WTC11 (cell line): ENCODE measurements around the gene COX19. TPM values are rescaled to one million over a fixed set of nuclear protein-coding genes. Genes with fewer than 3 reads are reported as not detected.

Experiments used
- ATAC-seq: fragments of 200-7000 bp; cut with Tn5 transposase; 2 replicates; pipeline ENCODE4 v1.10.0; 2021; ENCODE audit warnings: mild to moderate bottlenecking, moderate library complexity
- CTCF ChIA-PET: fragments of 300-600 bp; sonication (Branson Sonifier 250); formaldehyde crosslinking; loops from one replicate; lab custom pipeline; 2021; ENCODE audit warnings: antibody characterized with exemption; lab: Charles Lee
- POLR2A ChIA-PET: fragments of 350-600 bp; sonication (Branson Sonifier 250); formaldehyde crosslinking; loops from one replicate; lab custom pipeline; 2021; ENCODE audit warnings: antibody characterized with exemption; lab: Charles Lee
- DNase-seq: peaks from one replicate; pipeline ENCODE4 v3.0.0; 2021; ENCODE audit warnings: low spot score
- H3K27ac Mint-ChIP-seq: 2 replicates; pipeline ENCODE4 v1.8.0; 2021; ENCODE audit warnings: mixed read lengths
- H3K27me3 Mint-ChIP-seq: 2 replicates; pipeline ENCODE4 v1.8.0; 2021; ENCODE audit warnings: low read depth, mild to moderate bottlenecking, moderate library complexity, mixed read lengths
- H3K36me3 Mint-ChIP-seq: 2 replicates; pipeline ENCODE4 v1.8.0; 2021; ENCODE audit warnings: mixed read lengths
- H3K4me1 Mint-ChIP-seq: 2 replicates; pipeline ENCODE4 v1.8.0; 2022; ENCODE audit warnings: mixed read lengths
- H3K4me3 Mint-ChIP-seq: 2 replicates; pipeline ENCODE4 v1.8.0; 2021; ENCODE audit warnings: mild to moderate bottlenecking, moderate library complexity, mixed read lengths
- H3K9me3 Mint-ChIP-seq: 2 replicates; pipeline ENCODE4 v1.8.0; 2021; ENCODE audit warnings: mixed read lengths
- ATF6 ChIP-seq: sonication (generic); formaldehyde crosslinking; IDR thresholded peaks from 2 replicates; pipeline ENCODE4 v1.8.1; 2023; ENCODE audit warnings: mild to moderate bottlenecking, missing genetic modification reagents
- FOXJ3 ChIP-seq: sonication (generic); formaldehyde crosslinking; IDR thresholded peaks from 2 replicates; pipeline ENCODE4 v1.9.0; 2021; ENCODE audit warnings: missing genetic modification reagents, mild to moderate bottlenecking, borderline replicate concordance
- MLX ChIP-seq: sonication (generic); formaldehyde crosslinking; IDR thresholded peaks from 2 replicates; pipeline ENCODE4 v1.8.1; 2023; ENCODE audit warnings: mild to moderate bottlenecking, missing genetic modification reagents, moderate library complexity
- PRRX2 ChIP-seq: fragments of 250-450 bp; sonication (Bioruptor Pico); IDR thresholded peaks from 2 replicates; pipeline ENCODE4 v1.8.0; 2021; ENCODE audit warnings: mild to moderate bottlenecking
- USF1 ChIP-seq: sonication (generic); formaldehyde crosslinking; IDR thresholded peaks from 2 replicates; pipeline ENCODE4 v1.8.0; 2022; ENCODE audit warnings: mild to moderate bottlenecking, missing genetic modification reagents
- ZNF281 ChIP-seq: sonication (generic); formaldehyde crosslinking; IDR thresholded peaks from 2 replicates; pipeline ENCODE4 v1.8.0; 2023; ENCODE audit warnings: mild to moderate bottlenecking, missing genetic modification reagents
- ZNF396 ChIP-seq: fragments of 250-450 bp; sonication (Bioruptor Pico); IDR thresholded peaks from 2 replicates; pipeline ENCODE4 v1.8.0; 2021; ENCODE audit warnings: mild to moderate bottlenecking, moderate library complexity, borderline replicate concordance
- ZNF532 ChIP-seq: fragments of 250-450 bp; sonication (Bioruptor Pico); IDR thresholded peaks from 2 replicates; pipeline ENCODE4 v1.9.0; 2021; ENCODE audit warnings: mild to moderate bottlenecking, borderline replicate concordance
- total RNA-seq: library from RNA; stranded (reverse); gene quantifications from 3 replicates; pipeline ENCODE4 v1.2.3, GENCODE V29; 2021

The COX19 gene
- total RNA-seq, 1 experiment from 2014 or later = 13.2 TPM

- Mint-ChIP-seq H3K27me3 (no peaks in the 10 kb centered on the region), H3K27ac (no peak overlapping the region), H3K9me3 (no peaks in the 10 kb centered on the region), H3K4me1 (no peaks in the 10 kb centered on the region), H3K4me3 (no peak overlapping the region), H3K36me3 (peaks cover 3% of the 10 kb centered on the region; the same call in 1 of the 2 replicates)
- DNase-seq = no peak
- POLR2A ChIA-PET = no interaction called here
- CTCF ChIA-PET = interaction anchor here (1.8 to 3.7 kb wide), 2 partner anchors 28 to 45 kb away, joined by 13 to 20 read pairs; no protein-coding TSS in a partner anchor
- TF ChIP-seq ZNF532 (no peak), ZNF396 (CRISPR knock-in tag) (no peak), PRRX2 (CRISPR knock-in tag) (no peak)
- ATAC-seq = no peak
These were observed 46.0 kb upstream of the COX19 start for GRCh38 chr7:1021366-1021765.

GRCh38 chr7:1020849-1021251 is 45.5 kb upstream of the COX19 start:
- ChIA-PET POLR2A (no interaction called here), CTCF (interaction anchor here (0.9 to 3.7 kb wide), 3 partner anchors 28 to 45 kb away, joined by 5 to 20 read pairs (median 13); no protein-coding TSS in a partner anchor)
- no peaks in the 10 kb centered on the region for H3K9me3 Mint-ChIP-seq
- no peaks in the 10 kb centered on the region for H3K4me1 Mint-ChIP-seq
- no peak for TF ChIP-seq ATF6 (CRISPR knock-in tag)
- TF ChIP-seq USF1 (CRISPR knock-in tag) = no peak
- no peak for TF ChIP-seq ZNF396 (CRISPR knock-in tag)
- TF ChIP-seq FOXJ3 (CRISPR knock-in tag) = no peak
- no peak for TF ChIP-seq ZNF281 (CRISPR knock-in tag)
- no peak for TF ChIP-seq MLX (CRISPR knock-in tag)
- H3K4me3 Mint-ChIP-seq = no peak overlapping the region
- DNase-seq (no peak), ATAC-seq (peak; percentile 16; the same call in 1 of the 2 replicates)
- H3K36me3 Mint-ChIP-seq = no peaks in the 10 kb centered on the region; the same call in 1 of the 2 replicates
- H3K27ac Mint-ChIP-seq = no peak overlapping the region
- H3K27me3 Mint-ChIP-seq = no peaks in the 10 kb centered on the region
